ENCODE measurements around the gene ZNF329.

GRCh38 chr19:58079792-58080191 lies 70.8 kb downstream of the ZNF329 start:
- TF ChIP-seq CTCF (IDR thresholded peaks at IDR 0.05) (no peak), POLR2A (IDR thresholded peaks at IDR 0.05; ENCODE audit: low read length) (no peak), RFX5 (IDR thresholded peaks at IDR 0.05) (no peak), KDM5A (IDR thresholded peaks at IDR 0.05) (no peak), TFCP2L1 (CRISPR knock-in tag; IDR thresholded peaks at IDR 0.05) (no peak), EP300 (IDR thresholded peaks at IDR 0.05) (no peak), HDAC2 (IDR thresholded peaks at IDR 0.05) (no peak), RCOR1 (IDR thresholded peaks at IDR 0.05; ENCODE audit: low read depth, low read length) (no peak), HMGXB4 (CRISPR knock-in tag; IDR thresholded peaks at IDR 0.05; ENCODE audit: borderline replicate concordance) (no peak)
- TF ChIP-seq, protein P1, sequence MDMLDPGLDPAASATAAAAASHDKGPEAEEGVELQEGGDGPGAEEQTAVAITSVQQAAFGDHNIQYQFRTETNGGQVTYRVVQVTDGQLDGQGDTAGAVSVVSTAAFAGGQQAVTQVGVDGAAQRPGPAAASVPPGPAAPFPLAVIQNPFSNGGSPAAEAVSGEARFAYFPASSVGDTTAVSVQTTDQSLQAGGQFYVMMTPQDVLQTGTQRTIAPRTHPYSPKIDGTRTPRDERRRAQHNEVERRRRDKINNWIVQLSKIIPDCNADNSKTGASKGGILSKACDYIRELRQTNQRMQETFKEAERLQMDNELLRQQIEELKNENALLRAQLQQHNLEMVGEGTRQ (IDR thresholded peaks at IDR 0.05): no peak
- TF ChIP-seq, protein P2, sequence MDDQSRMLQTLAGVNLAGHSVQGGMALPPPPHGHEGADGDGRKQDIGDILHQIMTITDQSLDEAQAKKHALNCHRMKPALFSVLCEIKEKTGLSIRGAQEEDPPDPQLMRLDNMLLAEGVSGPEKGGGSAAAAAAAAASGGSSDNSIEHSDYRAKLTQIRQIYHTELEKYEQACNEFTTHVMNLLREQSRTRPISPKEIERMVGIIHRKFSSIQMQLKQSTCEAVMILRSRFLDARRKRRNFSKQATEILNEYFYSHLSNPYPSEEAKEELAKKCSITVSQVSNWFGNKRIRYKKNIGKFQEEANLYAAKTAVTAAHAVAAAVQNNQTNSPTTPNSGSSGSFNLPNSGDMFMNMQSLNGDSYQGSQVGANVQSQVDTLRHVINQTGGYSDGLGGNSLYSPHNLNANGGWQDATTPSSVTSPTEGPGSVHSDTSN (IDR thresholded peaks at IDR 0.05): no peak
